Measurements from ENCODE around the gene ME2.
"Not testable (repeated sequence)": the region's sequence is repeated elsewhere in the genome, so short reads cannot be mapped to it uniquely, and the experiment has no call there.

Gene ME2

GRCh38 chr18:50981381-50981780 is 102.5 kb downstream of the ME2 start:
- no peak for DNase-seq

- no peak for DNase-seq
Measured at GRCh38 chr18:50982086-50982801, 103.3 kb downstream of the ME2 start.

GRCh38 chr18:50982802-50983179 is 103.9 kb downstream of the ME2 start:
- DNase-seq: no peak

- DNase-seq: no peak
Measured at GRCh38 chr18:50986360-50987087, 107.6 kb downstream of the ME2 start.

- DNase-seq: no peak
Measured at GRCh38 chr18:50987261-50987660, 108.3 kb downstream of the ME2 start.

- DNase-seq: no peak
Measured at GRCh38 chr18:50989711-50990110, 110.8 kb downstream of the ME2 start.

GRCh38 chr18:50992351-50992762 is 113.4 kb downstream of the ME2 start:
- no peak for DNase-seq

- DNase-seq: no peak
Measured at GRCh38 chr18:50994031-50994430, 115.1 kb downstream of the ME2 start.

- DNase-seq: not testable (repeated sequence)
Measured at GRCh38 chr18:51003174-51003573, 124.3 kb downstream of the ME2 start.

Measured in SW 1271 (cell line).